Measurements from ENCODE around the gene COL23A1.
"Not testable (repeated sequence)": the region's sequence is repeated elsewhere in the genome, so short reads cannot be mapped to it uniquely, and the experiment has no call there.

COL23A1 gene

DNA sequence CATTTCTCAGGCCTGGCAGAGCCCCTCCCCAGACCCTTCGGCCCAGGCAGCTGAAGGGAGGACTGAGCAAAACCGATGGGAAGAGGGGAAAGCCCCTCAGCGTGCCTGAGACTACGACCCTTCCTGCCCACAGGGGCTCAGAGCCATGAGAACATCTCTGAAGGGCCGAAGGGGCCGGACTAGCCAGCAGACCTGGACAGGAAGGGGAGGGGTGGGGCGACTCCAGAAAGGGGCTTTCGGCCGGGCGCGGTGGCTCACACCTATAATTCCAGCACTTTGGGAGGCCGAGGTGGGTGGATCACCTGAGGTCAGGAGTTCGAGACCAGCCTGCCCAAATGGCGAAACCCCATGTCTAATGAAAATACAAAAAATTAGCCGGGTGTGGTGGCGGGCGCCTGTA, 271.8 kb downstream of the COL23A1 start:
- H3K27ac ChIP-seq: no peak overlapping the region
- TF ChIP-seq, protein P1, sequence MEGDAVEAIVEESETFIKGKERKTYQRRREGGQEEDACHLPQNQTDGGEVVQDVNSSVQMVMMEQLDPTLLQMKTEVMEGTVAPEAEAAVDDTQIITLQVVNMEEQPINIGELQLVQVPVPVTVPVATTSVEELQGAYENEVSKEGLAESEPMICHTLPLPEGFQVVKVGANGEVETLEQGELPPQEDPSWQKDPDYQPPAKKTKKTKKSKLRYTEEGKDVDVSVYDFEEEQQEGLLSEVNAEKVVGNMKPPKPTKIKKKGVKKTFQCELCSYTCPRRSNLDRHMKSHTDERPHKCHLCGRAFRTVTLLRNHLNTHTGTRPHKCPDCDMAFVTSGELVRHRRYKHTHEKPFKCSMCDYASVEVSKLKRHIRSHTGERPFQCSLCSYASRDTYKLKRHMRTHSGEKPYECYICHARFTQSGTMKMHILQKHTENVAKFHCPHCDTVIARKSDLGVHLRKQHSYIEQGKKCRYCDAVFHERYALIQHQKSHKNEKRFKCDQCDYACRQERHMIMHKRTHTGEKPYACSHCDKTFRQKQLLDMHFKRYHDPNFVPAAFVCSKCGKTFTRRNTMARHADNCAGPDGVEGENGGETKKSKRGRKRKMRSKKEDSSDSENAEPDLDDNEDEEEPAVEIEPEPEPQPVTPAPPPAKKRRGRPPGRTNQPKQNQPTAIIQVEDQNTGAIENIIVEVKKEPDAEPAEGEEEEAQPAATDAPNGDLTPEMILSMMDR (conservative IDR thresholded peaks at IDR 0.05): no peak

- not testable (repeated sequence) for H3K27ac ChIP-seq
Measured at GRCh38 chr5:178317727-178318126, 272.5 kb downstream of the COL23A1 start.

DNA sequence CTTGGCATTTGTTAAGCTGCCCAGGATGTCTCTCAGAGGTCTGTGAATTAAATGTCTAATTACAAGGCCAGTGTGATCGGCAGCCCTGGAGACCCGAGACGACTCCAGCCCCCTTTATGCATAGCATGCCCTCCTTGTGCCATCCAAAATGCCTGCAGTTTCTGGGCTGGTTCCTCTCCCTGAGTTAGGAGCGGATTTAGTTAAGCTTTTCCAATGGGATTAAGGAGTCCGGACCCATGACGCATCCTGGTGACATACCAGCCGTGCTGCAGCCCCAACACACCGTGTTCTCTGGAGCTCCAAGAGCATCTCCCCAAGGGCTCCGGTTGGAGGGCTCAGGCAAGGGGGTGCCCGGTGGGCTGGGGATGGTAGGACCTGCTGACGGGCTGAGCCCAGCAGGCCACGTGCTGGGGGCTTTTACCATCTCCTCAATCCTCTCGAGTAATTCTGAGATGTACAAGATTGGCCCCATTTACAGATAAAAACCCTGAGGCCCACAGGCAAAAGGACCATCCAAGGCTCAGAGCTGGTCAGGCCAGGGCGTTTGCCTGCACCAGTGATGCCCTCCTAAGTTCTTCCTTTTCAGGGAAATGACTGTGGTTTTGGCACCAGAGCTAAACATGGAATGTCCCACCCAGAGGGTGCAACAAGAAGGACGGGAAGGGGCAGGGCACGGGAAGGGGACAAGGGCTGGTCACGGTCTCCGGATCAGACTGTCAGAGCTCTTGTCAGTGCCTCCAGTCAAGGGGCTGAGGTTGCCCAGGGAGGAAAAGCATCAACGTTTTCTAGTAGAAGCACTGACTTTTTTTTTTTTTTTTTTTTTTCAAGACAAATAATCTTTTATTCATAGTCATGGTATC, 275.0 kb downstream of the COL23A1 start:
- TF ChIP-seq, protein P1 (conservative IDR thresholded peaks at IDR 0.05): no peak
- no peak overlapping the region for H3K27ac ChIP-seq

GRCh38 chr5:178314061-178314660, 276.0 kb downstream of the COL23A1 start:
- no peak overlapping the region for H3K27ac ChIP-seq
- TF ChIP-seq, protein P1 (conservative IDR thresholded peaks at IDR 0.05): no peak

GRCh38 chr5:178313316-178313715, 276.9 kb downstream of the COL23A1 start:
- no peak overlapping the region for H3K27ac ChIP-seq
- TF ChIP-seq, protein P1 (conservative IDR thresholded peaks at IDR 0.05): no peak

GRCh38 chr5:178312880-178313282, 277.3 kb downstream of the COL23A1 start:
- H3K27ac ChIP-seq: no peak overlapping the region
- TF ChIP-seq, protein P1 (conservative IDR thresholded peaks at IDR 0.05): no peak

DNA sequence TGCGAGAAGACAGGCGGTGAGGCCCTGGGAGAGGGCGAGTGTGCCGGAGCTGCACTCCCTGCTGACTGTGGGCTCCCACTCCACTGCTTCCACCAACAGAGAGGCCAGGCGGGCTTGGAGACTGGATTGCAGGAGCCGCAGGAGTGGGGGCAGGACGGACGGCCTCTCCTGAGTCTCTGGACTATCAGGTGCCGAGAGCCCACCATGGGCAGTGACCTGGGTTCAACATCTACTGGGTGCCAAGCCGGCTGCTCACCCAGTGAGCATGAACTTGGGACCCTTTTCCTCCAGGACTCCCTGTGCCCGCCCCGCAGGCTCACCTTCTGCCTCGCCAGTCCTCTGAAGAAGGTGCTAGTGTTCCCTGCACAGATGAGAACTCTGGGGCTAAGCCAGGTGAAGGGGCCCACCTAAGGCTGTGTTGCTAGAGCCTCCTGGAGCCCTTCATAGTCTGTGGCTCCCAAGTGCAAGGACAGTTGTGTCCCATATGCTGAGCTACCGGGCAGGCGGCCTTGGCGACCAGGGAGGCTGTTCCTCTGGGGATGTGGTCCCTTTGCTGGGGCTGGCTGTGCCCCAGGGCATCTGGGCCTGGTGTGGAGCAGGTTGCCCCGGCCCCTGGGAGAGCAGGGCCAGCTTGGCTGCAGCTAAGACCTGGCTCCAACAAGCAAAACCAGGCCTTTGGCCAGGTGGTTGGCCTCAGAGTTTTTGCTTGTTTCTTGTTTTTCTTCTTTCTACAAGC, 279.9 kb downstream of the COL23A1 start:
- no peak overlapping the region for H3K27ac ChIP-seq
- TF ChIP-seq, protein P1 (conservative IDR thresholded peaks at IDR 0.05): no peak

Measured in VCaP (cell line).